HCT116 (cell line): ENCODE data around the gene NALCN.

Experiments used
- CTCF ChIP-seq, 3 experiments: fragments of 200-600 bp in 1 of 3; sonication (generic) in 1 of 3; IDR thresholded peaks in 2 of 3; conservative IDR thresholded peaks in 1 of 3; 2 replicates each; pipeline ENCODE4 v1.5.1; 2012 to 2017; ENCODE audit warnings: low read depth in 2 of 3, low read length in 2 of 3, antibody characterized with exemption in 1 of 3, borderline replicate concordance in 1 of 3, control low read depth in 1 of 3, mild to moderate bottlenecking in 1 of 3, mixed read lengths in 1 of 3, mixed run types in 1 of 3, moderate library complexity in 1 of 3; ENCODE audit not compliant: insufficient read depth in 1 of 3
- YY1 ChIP-seq: IDR thresholded peaks from 2 replicates; pipeline ENCODE4 v1.6.1; 2011; ENCODE audit warnings: low read length, low read depth, moderate library complexity, mild to moderate bottlenecking; ENCODE audit not compliant: insufficient replicate concordance; ENCODE audit errors: extremely low read depth

- TF ChIP-seq YY1: no peak
- TF ChIP-seq CTCF (IDR thresholded peaks at IDR 0.05 in 2 of 3, conservative IDR thresholded peaks at IDR 0.05 in 1 of 3; ENCODE audit: borderline replicate concordance in 1 of 3, insufficient read depth in 1 of 3, low read depth in 2 of 3, low read length in 2 of 3): no peak
These were observed 246.0 kb downstream of the NALCN start for GRCh38 chr13:101170306-101170705.
